Naive thymus-derived CD4-positive, alpha-beta T cell (primary cell): Measurements from ENCODE around the gene TCP11L2. TPM values are rescaled to one million over a fixed set of nuclear protein-coding genes. Genes with fewer than 3 reads are reported as not detected.

ENCODE experiments used
- ATAC-seq: fragments of 150-1000 bp; cut with Tn5 transposase; 2 replicates; pipeline ENCODE4 v1.10.0; 2021; ENCODE audit warnings: mild to moderate bottlenecking, moderate library complexity
- CTCF ChIA-PET: fragments of 350-600 bp; sonication (Branson Sonifier 250); formaldehyde crosslinking; loops from one replicate; lab custom pipeline; 2021; ENCODE audit warnings: antibody characterized with exemption; lab: Charles Lee
- POLR2A ChIA-PET: fragments of 350-600 bp; sonication (Branson Sonifier 250); formaldehyde crosslinking; loops from one replicate; lab custom pipeline; 2021; ENCODE audit warnings: antibody characterized with exemption, inconsistent platforms; lab: Charles Lee
- DNase-seq, 9 donors: peaks; one replicate each; pipeline versions ENCODE4 v3.0.0 to v3.0.0-alpha.2; 2020 to 2022; ENCODE audit warnings: mixed read lengths in 1 of 9
- H3K27ac ChIP-seq: one replicate; pipeline ENCODE4 v1.7.0; 2013; ENCODE audit warnings: mild to moderate bottlenecking, low read depth, low read length, moderate library complexity
- H3K27me3 ChIP-seq, 2 donors: one replicate each; pipeline ENCODE4 v1.7.0; 2013; ENCODE audit warnings: low read length in 2 of 2, mild to moderate bottlenecking in 2 of 2, moderate library complexity in 2 of 2; ENCODE audit not compliant: control insufficient read depth in 2 of 2, insufficient read depth in 2 of 2
- H3K36me3 ChIP-seq, 3 experiments: 1 replicate in 2 of 3; 2 replicates in 1 of 3; pipeline ENCODE4 v1.7.0; 2013; ENCODE audit warnings: low read length in 3 of 3, mild to moderate bottlenecking in 3 of 3, moderate library complexity in 1 of 3; ENCODE audit not compliant: insufficient read depth in 3 of 3, control insufficient read depth in 2 of 3
- H3K4me1 ChIP-seq, 2 donors: one replicate each; pipeline ENCODE4 v1.7.0; 2013; ENCODE audit warnings: low read length in 2 of 2, mild to moderate bottlenecking in 2 of 2, moderate library complexity in 1 of 2; ENCODE audit not compliant: control insufficient read depth in 2 of 2, insufficient read depth in 2 of 2
- H3K4me3 ChIP-seq: 2 replicates; pipeline ENCODE4 v1.7.0; 2013; ENCODE audit warnings: mild to moderate bottlenecking, low read length
- H3K9me3 ChIP-seq, 3 experiments: 1 replicate in 2 of 3; 2 replicates in 1 of 3; pipeline ENCODE4 v1.7.0; 2013; ENCODE audit warnings: low read length in 3 of 3; ENCODE audit not compliant: control insufficient read depth in 2 of 3
- H3K27ac Mint-ChIP-seq, 9 donors: one replicate each; pipeline ENCODE4 v1.8.0; 2020 to 2022; ENCODE audit warnings: mixed read lengths in 9 of 9, mild to moderate bottlenecking in 8 of 9, moderate library complexity in 5 of 9, inconsistent platforms in 2 of 9
- H3K27me3 Mint-ChIP-seq, 5 donors: one replicate each; pipeline ENCODE4 v1.8.0; 2021 to 2022; ENCODE audit warnings: mixed read lengths in 5 of 5, mild to moderate bottlenecking in 1 of 5
- H3K36me3 Mint-ChIP-seq, 5 donors: one replicate each; pipeline ENCODE4 v1.8.0; 2020 to 2022; ENCODE audit warnings: mixed read lengths in 5 of 5, mild to moderate bottlenecking in 3 of 5, inconsistent platforms in 1 of 5
- H3K4me1 Mint-ChIP-seq, 7 donors: one replicate each; pipeline ENCODE4 v1.8.0; 2020 to 2022; ENCODE audit warnings: mixed read lengths in 7 of 7, mild to moderate bottlenecking in 3 of 7, inconsistent platforms in 1 of 7
- H3K4me3 Mint-ChIP-seq, 10 donors: one replicate each; pipeline ENCODE4 v1.8.0; 2020 to 2022; ENCODE audit warnings: mild to moderate bottlenecking in 10 of 10, mixed read lengths in 10 of 10, moderate library complexity in 6 of 10, inconsistent platforms in 2 of 10
- H3K9me3 Mint-ChIP-seq, 11 donors: one replicate each; pipeline ENCODE4 v1.8.0; 2020 to 2022; ENCODE audit warnings: mixed read lengths in 11 of 11, mild to moderate bottlenecking in 4 of 11, inconsistent platforms in 1 of 11, moderate library complexity in 1 of 11
- intact Hi-C, 2 donors: fragments of 100-400 bp; cut with micrococcal nuclease; formaldehyde crosslinking; loops; one replicate each; pipeline ENCODE4 v1.15.1; 2023
- polyA plus RNA-seq, 2 donors: library from polyadenylated mRNA; unstranded; fragments of 300-500 nt; fragmentation: Illumina TruSeq; gene quantifications; one replicate each; pipeline ENCODE4 v1.2.3, GENCODE V29; 2021
- total RNA-seq, 6 experiments: library from RNA in 5 of 6; stranded (reverse) in 5 of 6; gene quantifications; 1 replicate in 5 of 6; 2 replicates in 1 of 6; pipeline ENCODE4 v1.2.3 and lab custom pipeline; 2021 to 2026

The TCP11L2 gene
- total and polyA plus RNA-seq, 7 experiments from 2014 or later, result 26.9 to 258 (median 133) TPM

DNA sequence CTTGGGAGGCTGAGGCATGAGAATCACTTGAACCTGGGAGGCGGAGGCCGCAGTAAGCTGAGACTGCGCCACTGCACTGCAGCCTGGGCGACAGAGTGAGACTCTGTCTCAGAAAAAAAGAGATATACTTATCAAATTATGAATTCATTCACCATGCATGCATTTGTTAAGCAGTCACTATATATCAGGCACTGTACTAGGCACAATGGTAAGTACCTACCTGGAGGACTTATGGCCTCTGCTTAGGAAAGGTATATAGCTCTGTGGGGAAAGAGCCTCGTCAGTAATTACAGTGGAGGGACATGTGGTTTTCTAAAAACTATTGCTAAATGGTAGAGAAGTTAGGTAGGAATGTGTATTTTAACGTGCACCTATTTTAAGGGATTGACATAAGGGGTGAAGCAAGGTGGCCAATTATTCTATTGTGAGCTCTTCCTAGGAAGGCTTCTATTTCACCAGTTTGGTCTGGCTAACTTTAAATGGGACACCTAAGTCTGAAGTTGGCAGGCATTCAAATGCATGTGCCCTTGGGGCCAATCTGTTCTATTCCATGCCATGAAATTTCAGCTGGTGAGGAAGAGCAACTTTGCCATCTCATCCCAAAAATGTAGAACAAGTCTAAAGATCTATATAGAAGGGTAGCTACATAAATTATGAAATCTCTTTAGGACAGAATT lies 15.0 kb downstream of the TCP11L2 start:
- DNase-seq (no peak), ATAC-seq (no peak)
- Mint-ChIP-seq H3K4me3 (no peak overlapping the region), H3K4me1 (peaks cover 0 to 32% (median 23%) of the 10 kb centered on the region in 7 donors), H3K36me3 (peaks cover 19 to 62% (median 46%) of the 10 kb centered on the region in 5 donors), H3K27me3 (no peaks in the 10 kb centered on the region), H3K9me3 (peaks cover 0 to 2% (median 0%) of the 10 kb centered on the region in 11 donors), H3K27ac (peak overlapping the region in 1 of 9 donors; percentile 69)
- CTCF ChIA-PET, result no interaction called here
- Histone ChIP-seq H3K4me1 (no peaks in the 10 kb centered on the region), H3K27ac (no peak overlapping the region), H3K9me3 (no peaks in the 10 kb centered on the region), H3K4me3 (no peak overlapping the region), H3K36me3 (peaks cover 19 to 82% (median 23%) of the 10 kb centered on the region in 3 experiments), H3K27me3 (no peaks in the 10 kb centered on the region)
- intact Hi-C loops, result no loop called here
- POLR2A ChIA-PET, result interaction anchor here (7.8 kb wide), 1 partner anchor 14 kb away, joined by 74 read pairs; the partner anchor contains the start of gene TCP11L2

GRCh38 chr12:106321139-106321850 lies 18.8 kb downstream of the TCP11L2 start:
- Mint-ChIP-seq H3K36me3 (peaks cover 24 to 73% (median 55%) of the 10 kb centered on the region in 5 donors), H3K9me3 (peaks cover 0 to 2% (median 0%) of the 10 kb centered on the region in 11 donors), H3K4me3 (no peak overlapping the region), H3K27ac (peak overlapping the region in 1 of 9 donors; percentile 51), H3K27me3 (no peaks in the 10 kb centered on the region), H3K4me1 (peaks cover 0 to 28% (median 24%) of the 10 kb centered on the region in 7 donors)
- Histone ChIP-seq H3K9me3 (no peaks in the 10 kb centered on the region), H3K27ac (no peak overlapping the region), H3K4me3 (no peak overlapping the region), H3K4me1 (no peaks in the 10 kb centered on the region), H3K36me3 (peaks cover 36 to 94% (median 41%) of the 10 kb centered on the region in 3 experiments), H3K27me3 (no peaks in the 10 kb centered on the region)
- ATAC-seq (no peak), DNase-seq (no peak)
- CTCF ChIA-PET, result no interaction called here
- intact Hi-C loops, result no loop called here
- POLR2A ChIA-PET, result interaction anchor here (1.8 to 7.8 kb wide), 3 partner anchors 11 to 19 kb away, joined by 6 to 74 read pairs (median 13); partner anchors contain the start of gene TCP11L2

- DNase-seq (no peak), ATAC-seq (no peak)
- Mint-ChIP-seq H3K36me3 (peaks cover 20 to 73% (median 43%) of the 10 kb centered on the region in 5 donors), H3K27ac (peak overlapping the region in 1 of 9 donors; percentile 68), H3K27me3 (no peaks in the 10 kb centered on the region), H3K4me3 (no peak overlapping the region), H3K9me3 (no peaks in the 10 kb centered on the region), H3K4me1 (peaks cover 0 to 24% (median 22%) of the 10 kb centered on the region in 7 donors)
- ChIA-PET POLR2A (interaction anchor here (1.0 to 2.1 kb wide), 2 partner anchors 19 to 21 kb away, joined by 3 to 13 read pairs; partner anchors contain the start of gene TCP11L2), CTCF (no interaction called here)
- peaks cover 31 to 94% (median 38%) of the 10 kb centered on the region in 3 experiments for H3K36me3 ChIP-seq
- H3K4me1 ChIP-seq, result no peaks in the 10 kb centered on the region
- H3K4me3 ChIP-seq, result no peak overlapping the region
- intact Hi-C loops, result no loop called here
- H3K27ac ChIP-seq, result no peak overlapping the region
- H3K9me3 ChIP-seq, result no peaks in the 10 kb centered on the region
- no peaks in the 10 kb centered on the region for H3K27me3 ChIP-seq
These were observed 21.0 kb downstream of the TCP11L2 start for GRCh38 chr12:106323537-106323936.

- ATAC-seq (no peak), DNase-seq (no peak)
- H3K36me3 ChIP-seq, result peaks cover 23 to 96% (median 27%) of the 10 kb centered on the region in 3 experiments
- H3K27ac ChIP-seq, result no peak overlapping the region
- no peaks in the 10 kb centered on the region for H3K9me3 ChIP-seq
- CTCF ChIA-PET, result interaction anchor here (0.8 to 2.1 kb wide), 2 partner anchors 25 to 101 kb away, joined by 3 to 6 read pairs; no protein-coding TSS in a partner anchor
- peak overlapping the region in 1 of 9 donors; percentile 8 for H3K27ac Mint-ChIP-seq
- no peak overlapping the region for H3K4me3 ChIP-seq
- no peak overlapping the region for H3K4me3 Mint-ChIP-seq
- peaks cover 0 to 30% (median 18%) of the 10 kb centered on the region in 7 donors for H3K4me1 Mint-ChIP-seq
- H3K4me1 ChIP-seq, result no peaks in the 10 kb centered on the region
- H3K27me3 ChIP-seq, result no peaks in the 10 kb centered on the region
- H3K9me3 Mint-ChIP-seq, result no peaks in the 10 kb centered on the region
- intact Hi-C loops, result no loop called here
- H3K27me3 Mint-ChIP-seq, result no peaks in the 10 kb centered on the region
- H3K36me3 Mint-ChIP-seq, result peaks cover 25 to 78% (median 47%) of the 10 kb centered on the region in 5 donors
- POLR2A ChIA-PET, result interaction anchor here (1.0 to 2.7 kb wide), 3 partner anchors 24 to 1358 kb away, joined by 3 to 18 read pairs (median 3); partner anchors contain the start of gene TCP11L2
These were observed 24.9 kb downstream of the TCP11L2 start for GRCh38 chr12:106327309-106327869.

- Mint-ChIP-seq H3K4me3 (no peak overlapping the region), H3K27me3 (no peaks in the 10 kb centered on the region), H3K9me3 (no peaks in the 10 kb centered on the region), H3K27ac (peak overlapping the region in 1 of 9 donors; percentile 22), H3K4me1 (peaks cover 0 to 38% (median 20%) of the 10 kb centered on the region in 7 donors), H3K36me3 (peaks cover 25 to 83% (median 43%) of the 10 kb centered on the region in 5 donors)
- ChIA-PET CTCF (interaction anchor here (0.8 kb wide), 1 partner anchor 53 kb away, joined by 3 read pairs; no protein-coding TSS in a partner anchor), POLR2A (interaction anchor here (0.9 kb wide), 1 partner anchor 26 kb away, joined by 4 read pairs; the partner anchor contains the start of gene TCP11L2)
- no peak overlapping the region for H3K4me3 ChIP-seq
- peaks cover 21 to 94% (median 24%) of the 10 kb centered on the region in 3 experiments for H3K36me3 ChIP-seq
- DNase-seq (no peak), ATAC-seq (no peak)
- intact Hi-C loops, result no loop called here
- H3K4me1 ChIP-seq, result no peaks in the 10 kb centered on the region
- H3K27me3 ChIP-seq, result no peaks in the 10 kb centered on the region
- no peaks in the 10 kb centered on the region for H3K9me3 ChIP-seq
- no peak overlapping the region for H3K27ac ChIP-seq
These were observed 26.2 kb downstream of the TCP11L2 start for GRCh38 chr12:106328735-106329134.
